ENCODE data around the gene SLC66A3. TPM values are rescaled to one million over a fixed set of nuclear protein-coding genes. Genes with fewer than 3 reads are reported as not detected.

The SLC66A3 gene
- total RNA-seq, 2 donors from 2014 or later: 7.7 to 13.2 TPM

DNA sequence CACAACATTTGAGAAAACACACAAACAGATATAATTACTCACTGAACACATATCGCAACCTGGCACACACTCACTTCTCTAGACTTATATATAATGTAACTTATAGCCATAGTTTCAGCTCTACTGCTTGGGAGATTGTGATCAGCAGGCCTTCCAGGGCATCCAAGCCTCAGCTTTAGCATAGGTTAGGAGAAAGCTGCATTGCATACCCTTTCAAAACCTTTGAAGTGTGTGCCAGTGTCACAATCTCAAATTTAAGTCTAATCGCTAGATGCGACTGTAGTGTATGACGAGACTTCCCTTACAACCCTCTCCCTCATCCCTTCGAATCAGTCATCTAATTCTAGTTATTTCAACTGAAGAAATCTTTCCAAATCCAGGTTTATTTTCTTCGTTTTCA, 30.9 kb downstream of the SLC66A3 start:
- Histone ChIP-seq H3K9ac (ENCODE audit: low read depth in 2 of 2, low read length in 2 of 2) (no peak overlapping the region), H3K4me3 (no peak overlapping the region), H3K27ac (no peak overlapping the region), H3K9me3 (no peaks in the 10 kb centered on the region), H3K36me3 (peaks cover 3% of the 10 kb centered on the region), H3K4me1 (no peaks in the 10 kb centered on the region), H3K27me3 (no peaks in the 10 kb centered on the region)
- intact Hi-C loops (cut with DNase I): no loop called here
- no peak for DNase-seq
- TF ChIP-seq CTCF (IDR thresholded peaks at IDR 0.05): no peak

DNA sequence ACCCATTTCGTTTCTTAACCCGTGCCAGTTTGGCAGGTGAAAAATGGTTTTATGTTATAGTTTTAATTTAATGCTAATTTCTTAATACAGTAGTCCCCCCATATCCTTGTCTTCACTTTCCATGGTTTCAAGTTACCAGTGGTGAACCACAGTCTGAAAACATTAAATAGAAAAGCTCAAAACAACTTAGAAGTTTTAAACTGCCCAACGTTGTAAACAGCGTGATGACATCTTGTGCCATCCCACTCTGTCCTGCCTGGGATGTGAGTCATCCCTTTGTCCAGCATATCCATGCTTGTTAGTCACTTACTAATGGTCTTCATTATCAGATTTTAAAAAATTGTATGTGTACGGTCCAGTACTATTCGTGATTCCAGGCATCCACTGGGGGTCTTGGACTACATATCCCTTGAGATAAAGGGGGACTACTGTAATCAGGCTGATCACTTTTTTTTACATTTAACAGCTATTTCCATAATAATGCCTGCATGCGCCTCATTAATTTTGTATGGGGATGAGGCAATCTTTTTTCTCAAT, 31.9 kb downstream of the SLC66A3 start:
- no peak for DNase-seq
- Histone ChIP-seq H3K4me1 (no peaks in the 10 kb centered on the region), H3K36me3 (peaks cover 3% of the 10 kb centered on the region), H3K4me3 (no peak overlapping the region), H3K9ac (ENCODE audit: low read depth in 2 of 2, low read length in 2 of 2) (no peak overlapping the region), H3K9me3 (no peaks in the 10 kb centered on the region), H3K27ac (no peak overlapping the region), H3K27me3 (no peaks in the 10 kb centered on the region)
- intact Hi-C loops (cut with DNase I): no loop called here
- TF ChIP-seq CTCF (IDR thresholded peaks at IDR 0.05): no peak

GRCh38 chr2:11187731-11188130, 32.5 kb downstream of the SLC66A3 start:
- no peaks in the 10 kb centered on the region for H3K9me3 ChIP-seq
- DNase-seq: no peak
- H3K4me3 ChIP-seq: no peak overlapping the region
- no peak overlapping the region for H3K9ac ChIP-seq (ENCODE audit: low read depth in 2 of 2, low read length in 2 of 2)
- intact Hi-C loops (cut with DNase I): no loop called here
- peaks cover 3% of the 10 kb centered on the region for H3K36me3 ChIP-seq
- H3K27ac ChIP-seq: no peak overlapping the region
- no peaks in the 10 kb centered on the region for H3K27me3 ChIP-seq
- no peak for TF ChIP-seq CTCF (IDR thresholded peaks at IDR 0.05)
- H3K4me1 ChIP-seq: no peaks in the 10 kb centered on the region

DNA sequence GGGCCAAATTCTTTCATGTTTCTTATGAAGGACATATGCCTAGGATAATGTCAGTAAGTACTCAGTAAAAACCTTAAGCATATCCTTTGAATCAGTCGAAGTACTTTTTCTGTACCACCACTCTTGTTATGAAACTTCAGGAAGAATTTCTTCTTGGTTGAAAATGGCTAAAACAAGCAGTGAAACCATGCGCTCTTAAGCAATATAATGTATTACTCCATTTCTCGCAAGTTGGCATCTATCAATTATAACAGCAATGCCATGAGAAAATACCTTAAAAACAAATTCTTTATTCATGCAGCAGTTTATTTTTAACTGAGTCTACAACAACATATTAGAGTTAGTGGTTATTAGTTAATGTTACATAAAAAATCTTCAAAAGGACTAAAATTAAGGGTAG, 41.0 kb downstream of the SLC66A3 start:
- Histone ChIP-seq H3K9ac (ENCODE audit: low read depth in 2 of 2, low read length in 2 of 2) (no peak overlapping the region), H3K27me3 (no peaks in the 10 kb centered on the region), H3K4me1 (no peaks in the 10 kb centered on the region), H3K36me3 (peaks cover 7% of the 10 kb centered on the region), H3K4me3 (no peak overlapping the region), H3K27ac (no peak overlapping the region), H3K9me3 (no peaks in the 10 kb centered on the region)
- TF ChIP-seq CTCF (IDR thresholded peaks at IDR 0.05): no peak
- no peak for DNase-seq
- intact Hi-C loops (cut with DNase I): no loop called here

GRCh38 chr2:11200651-11201050, 45.4 kb downstream of the SLC66A3 start:
- no peaks in the 10 kb centered on the region for H3K27me3 ChIP-seq
- peaks cover 7% of the 10 kb centered on the region for H3K36me3 ChIP-seq
- H3K4me1 ChIP-seq: no peaks in the 10 kb centered on the region
- H3K9ac ChIP-seq (ENCODE audit: low read depth in 2 of 2, low read length in 2 of 2): no peak overlapping the region
- intact Hi-C loops (cut with DNase I): no loop called here
- no peak overlapping the region for H3K4me3 ChIP-seq
- DNase-seq: no peak
- no peak for TF ChIP-seq CTCF (IDR thresholded peaks at IDR 0.05)
- no peaks in the 10 kb centered on the region for H3K9me3 ChIP-seq
- no peak overlapping the region for H3K27ac ChIP-seq
